ENCODE measurements around the gene CEACAM16.
"Not testable (repeated sequence)": the region's sequence is repeated elsewhere in the genome, so short reads cannot be mapped to it uniquely, and the experiment has no call there.

CEACAM16 gene

DNA sequence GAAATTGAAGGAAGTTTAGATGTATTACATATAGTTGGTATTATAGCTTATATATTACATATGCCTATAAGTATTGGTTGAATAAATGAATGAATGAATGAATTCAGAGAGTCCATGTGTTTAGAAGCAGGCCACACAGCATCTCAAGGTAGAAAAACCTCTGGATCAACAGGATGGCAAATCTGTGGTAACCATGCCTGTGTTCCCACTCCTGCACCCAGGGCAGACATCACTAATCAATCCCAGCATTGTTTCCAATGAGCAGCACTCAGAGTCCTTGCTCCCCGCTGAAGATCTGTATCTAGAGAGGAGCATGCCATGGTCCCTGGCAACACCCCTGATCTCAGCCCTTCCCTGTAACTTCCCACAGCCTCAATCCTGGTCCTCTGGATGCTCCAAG is 26.7 kb upstream of the CEACAM16 start:
- Histone ChIP-seq H3K4me1 (peaks cover 4 to 9% (median 8%) of the 10 kb centered on the region in 10 experiments; a peak in 19 of 20 replicates), H3K27ac (no peak overlapping the region), H3K4me3 (no peak overlapping the region), H3K9me3 (replicated peaks in 1 of 11) (peaks cover 0 to 8% (median 0%) of the 10 kb centered on the region in 11 experiments; a peak in 4 of 22 replicates), H3K9ac (no peak overlapping the region), H3K36me3 (no peaks in the 10 kb centered on the region), H3K27me3 (no peaks in the 10 kb centered on the region), H4K20me1 (no peaks in the 10 kb centered on the region), H3K4me2 (no peak overlapping the region)
- no peak for TF ChIP-seq Cebpa-rat (IDR thresholded peaks at IDR 0.05)

DNA sequence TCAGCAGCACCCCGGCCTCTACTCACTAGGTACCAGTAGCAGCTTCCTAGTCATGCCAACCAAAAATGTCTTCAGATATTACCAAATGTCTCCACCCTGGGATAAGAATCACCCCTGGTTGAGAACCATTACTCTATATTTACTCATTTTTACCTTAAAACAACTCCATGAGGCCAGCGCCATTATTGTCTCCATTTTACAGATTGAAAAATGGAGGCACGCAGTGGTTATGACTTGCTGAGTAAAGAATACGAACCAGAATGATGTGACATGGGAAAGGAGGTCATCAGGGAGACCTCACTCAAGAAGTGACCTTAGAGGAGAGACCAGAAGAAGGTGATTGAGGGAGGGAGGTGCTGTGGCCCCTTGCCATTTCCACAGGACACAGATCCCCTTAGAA is 25.4 kb upstream of the CEACAM16 start:
- H3K36me3 ChIP-seq, result no peaks in the 10 kb centered on the region
- TF ChIP-seq Cebpa-rat (IDR thresholded peaks at IDR 0.05), result no peak
- H3K9ac ChIP-seq, result no peak overlapping the region
- H3K4me1 ChIP-seq, result peaks cover 10 to 18% (median 13%) of the 10 kb centered on the region in 10 experiments; a peak in 19 of 20 replicates
- no peak overlapping the region for H3K4me2 ChIP-seq
- H3K27ac ChIP-seq, result no peak overlapping the region
- peaks cover 0 to 8% (median 0%) of the 10 kb centered on the region in 11 experiments; a peak in 4 of 22 replicates for H3K9me3 ChIP-seq (replicated peaks in 1 of 11)
- no peaks in the 10 kb centered on the region for H4K20me1 ChIP-seq
- no peak overlapping the region for H3K4me3 ChIP-seq
- H3K27me3 ChIP-seq, result no peaks in the 10 kb centered on the region

DNA sequence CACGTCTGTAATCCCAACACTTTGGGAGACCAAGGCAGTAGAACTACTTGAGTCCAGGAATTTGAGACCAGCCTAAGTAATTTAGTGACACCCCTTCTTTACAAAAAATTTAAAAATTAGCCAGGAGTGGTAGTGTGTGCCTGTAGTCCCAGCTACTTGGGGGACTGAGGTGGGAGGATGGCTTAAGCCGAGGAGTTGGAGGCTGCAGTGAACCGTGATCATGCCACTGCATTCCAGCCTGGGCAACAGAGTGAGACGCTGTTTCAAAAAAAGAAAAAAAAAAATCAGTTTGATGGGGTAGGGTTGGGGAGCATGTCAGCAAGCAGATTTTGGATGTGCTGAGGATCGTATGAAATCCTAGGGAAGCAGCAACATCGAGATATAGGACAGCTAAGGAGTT is 23.4 kb upstream of the CEACAM16 start:
- no peak overlapping the region for H3K27ac ChIP-seq
- H3K4me2 ChIP-seq, result no peak overlapping the region
- H3K4me3 ChIP-seq, result no peak overlapping the region
- H3K9me3 ChIP-seq (replicated peaks in 1 of 11), result peaks cover 0 to 8% (median 0%) of the 10 kb centered on the region in 11 experiments; a peak in 4 of 22 replicates
- H3K4me1 ChIP-seq, result peaks cover 10 to 18% (median 13%) of the 10 kb centered on the region in 10 experiments; a peak in 19 of 20 replicates
- no peak overlapping the region for H3K9ac ChIP-seq
- no peak for TF ChIP-seq Cebpa-rat (IDR thresholded peaks at IDR 0.05)
- H3K36me3 ChIP-seq, result no peaks in the 10 kb centered on the region
- H3K27me3 ChIP-seq, result no peaks in the 10 kb centered on the region
- H4K20me1 ChIP-seq, result no peaks in the 10 kb centered on the region

DNA sequence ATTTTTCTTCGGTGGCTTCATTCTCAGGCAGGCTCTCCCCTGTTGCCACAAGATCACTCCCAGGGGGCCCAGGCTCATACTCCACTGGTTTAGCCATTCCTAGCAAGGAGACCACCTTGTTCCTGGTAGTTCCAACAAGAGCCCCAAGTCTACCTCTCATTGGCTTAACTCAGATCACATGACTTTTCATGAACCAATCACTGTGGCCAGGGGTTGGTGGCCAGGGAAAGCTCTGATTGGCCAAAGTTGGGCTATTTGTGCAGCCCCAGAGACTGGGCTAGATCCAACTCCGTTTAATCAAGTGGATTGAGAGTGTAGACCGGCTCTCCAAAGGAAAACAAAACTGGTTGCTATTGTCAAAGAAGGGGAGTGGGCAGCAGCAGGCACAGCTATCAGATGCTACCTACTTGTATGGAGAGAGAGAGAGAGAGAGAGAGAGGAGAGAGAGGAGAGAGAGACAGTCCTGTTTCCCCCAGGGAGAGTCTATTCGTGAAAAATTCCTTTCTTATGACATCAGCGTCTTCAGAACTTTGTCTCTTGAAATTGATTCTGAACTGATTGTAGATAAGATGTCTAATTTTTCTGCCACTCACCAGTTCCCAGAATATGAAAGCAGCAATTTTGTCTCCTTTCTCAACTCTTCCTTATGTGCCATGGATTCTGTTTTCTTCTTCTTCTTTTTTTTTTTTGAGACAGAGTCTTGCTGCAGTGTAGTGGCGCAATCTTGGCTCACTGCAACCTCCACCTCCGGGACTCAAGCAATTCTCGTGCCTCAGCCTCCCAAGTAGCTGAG is 21.7 kb upstream of the CEACAM16 start:
- Histone ChIP-seq H3K9ac (no peak overlapping the region), H3K36me3 (no peaks in the 10 kb centered on the region), H3K4me1 (peaks cover 12 to 21% (median 15%) of the 10 kb centered on the region in 10 experiments; a peak in 19 of 20 replicates), H4K20me1 (no peaks in the 10 kb centered on the region), H3K9me3 (replicated peaks in 1 of 11) (peaks cover 0 to 5% (median 0%) of the 10 kb centered on the region in 11 experiments; a peak in 2 of 22 replicates), H3K4me3 (no peak overlapping the region), H3K27me3 (no peaks in the 10 kb centered on the region), H3K27ac (0 out of 22 replicates have a peak overlapping the region, but pooled peaks of 2 of the 11 experiments have one; percentile 9 to 10), H3K4me2 (peak overlapping the region; percentile 4 to 49 (median 45); a peak in 20 of 22 replicates)
- TF ChIP-seq Cebpa-rat (IDR thresholded peaks at IDR 0.05), result peak in 1 of 11 experiments; percentile 55; a peak in 1 of 22 replicates

DNA sequence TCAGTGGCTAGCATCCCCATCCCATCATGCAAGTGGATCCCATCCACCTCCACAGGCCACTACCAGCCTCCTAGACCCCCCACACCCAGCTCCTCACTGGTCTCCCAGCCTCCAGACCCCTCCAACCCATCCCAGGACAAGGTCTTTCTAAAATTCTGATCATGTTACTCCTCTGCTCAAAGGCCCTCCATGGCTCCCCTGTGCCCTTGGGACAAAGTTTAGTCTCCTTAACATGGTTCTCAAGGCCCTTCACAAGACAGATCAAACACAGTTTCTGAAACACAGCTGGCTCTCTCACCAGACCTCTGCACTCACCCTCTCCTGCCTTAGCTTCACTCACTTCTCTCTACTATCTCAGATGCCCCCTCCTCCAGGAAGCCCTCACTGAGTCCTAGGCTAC is 18.4 kb upstream of the CEACAM16 start:
- Histone ChIP-seq H3K9ac (no peak overlapping the region), H3K4me3 (no peak overlapping the region), H4K20me1 (no peaks in the 10 kb centered on the region), H3K36me3 (no peaks in the 10 kb centered on the region), H3K27ac (no peak overlapping the region), H3K4me2 (no peak overlapping the region), H3K27me3 (no peaks in the 10 kb centered on the region), H3K9me3 (replicated peaks in 1 of 11) (no peaks in the 10 kb centered on the region), H3K4me1 (peaks cover 20 to 55% (median 41%) of the 10 kb centered on the region in 10 experiments)
- TF ChIP-seq Cebpa-rat (IDR thresholded peaks at IDR 0.05), result no peak

DNA sequence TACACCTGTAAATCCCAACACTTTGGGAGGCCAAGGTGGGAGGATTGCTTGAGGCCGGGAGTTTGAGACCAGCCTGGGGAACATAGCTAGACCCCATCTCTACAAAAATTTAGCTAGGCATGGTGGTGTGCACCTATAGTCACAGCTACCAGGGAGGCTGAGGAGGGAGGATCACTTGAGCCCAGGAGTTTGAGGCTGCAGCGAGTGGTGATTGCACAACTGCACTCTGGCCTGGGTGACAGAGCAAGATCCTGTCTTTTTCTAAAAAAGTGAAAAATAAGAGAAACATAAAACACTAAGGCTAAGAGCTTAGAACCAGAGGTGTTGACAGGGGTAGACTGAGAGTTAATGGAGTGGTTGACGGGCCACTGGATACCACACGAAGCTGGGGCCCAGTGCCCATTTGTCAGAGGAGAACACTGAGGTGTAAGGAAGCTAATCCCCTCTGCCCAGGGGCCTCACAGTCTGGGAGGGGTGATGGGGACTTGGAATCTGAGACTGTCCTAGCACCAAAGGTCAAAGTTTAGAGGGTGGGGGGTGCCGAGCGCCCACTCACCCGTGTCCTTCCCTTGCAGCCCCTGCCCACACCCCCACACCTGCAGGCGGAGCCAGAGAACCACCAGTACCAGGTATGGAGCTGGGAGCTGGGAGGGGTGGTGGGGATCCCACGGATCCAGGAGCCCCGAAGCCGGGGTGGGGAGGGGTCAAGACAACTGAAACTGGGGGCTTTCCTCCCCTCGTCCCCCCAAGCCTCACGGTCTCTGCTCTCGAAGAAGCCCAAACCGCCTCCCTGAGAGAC is 16.8 kb upstream of the CEACAM16 start:
- H3K4me1 ChIP-seq, result peaks cover 20 to 63% (median 49%) of the 10 kb centered on the region in 10 experiments
- no peak overlapping the region for H3K9ac ChIP-seq
- no peak overlapping the region for H3K4me3 ChIP-seq
- H3K4me2 ChIP-seq, result peak overlapping the region in 4 of 11 experiments; percentile 24 to 93 (median 82); a peak in 9 of 22 replicates
- H4K20me1 ChIP-seq, result no peaks in the 10 kb centered on the region
- no peaks in the 10 kb centered on the region for H3K9me3 ChIP-seq (replicated peaks in 1 of 11)
- TF ChIP-seq Cebpa-rat (IDR thresholded peaks at IDR 0.05), result peak in 2 of 11 experiments; percentile 8 to 27; a peak in 1 of 22 replicates
- no peaks in the 10 kb centered on the region for H3K27me3 ChIP-seq
- no peak overlapping the region for H3K27ac ChIP-seq
- no peaks in the 10 kb centered on the region for H3K36me3 ChIP-seq

DNA sequence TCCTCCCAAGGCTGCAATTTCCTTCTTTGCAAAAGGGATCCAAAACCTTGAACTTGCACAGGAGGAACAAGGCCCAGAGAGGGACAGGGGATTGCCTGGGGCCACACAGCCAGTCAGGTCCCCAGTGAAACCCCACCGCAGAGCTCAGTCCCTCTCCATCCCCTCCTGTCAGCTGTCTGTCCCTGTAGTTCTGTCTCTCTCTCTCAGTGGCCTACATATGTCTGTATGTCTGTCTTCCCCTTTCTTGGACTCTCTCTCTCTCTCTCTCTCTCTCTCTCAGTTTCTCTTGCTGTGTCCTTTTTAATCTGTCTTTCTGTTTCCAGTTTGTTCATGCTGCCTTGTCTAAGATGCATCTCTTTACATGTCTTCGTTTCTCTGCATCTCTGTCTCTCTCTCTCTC is 16.1 kb upstream of the CEACAM16 start:
- Histone ChIP-seq H3K27me3 (no peaks in the 10 kb centered on the region), H3K36me3 (no peaks in the 10 kb centered on the region), H3K4me1 (peaks cover 16 to 63% (median 49%) of the 10 kb centered on the region in 10 experiments), H3K9ac (no peak overlapping the region; a peak in 1 of 22 replicates), H3K4me3 (no peak overlapping the region), H4K20me1 (no peaks in the 10 kb centered on the region), H3K27ac (peak overlapping the region in 1 of 11 experiments; percentile 85; a peak in 1 of 22 replicates), H3K9me3 (replicated peaks in 1 of 11) (no peaks in the 10 kb centered on the region), H3K4me2 (peak overlapping the region in 5 of 11 experiments; percentile 36 to 93 (median 77); a peak in 9 of 22 replicates)
- no peak for TF ChIP-seq Cebpa-rat (IDR thresholded peaks at IDR 0.05)

DNA sequence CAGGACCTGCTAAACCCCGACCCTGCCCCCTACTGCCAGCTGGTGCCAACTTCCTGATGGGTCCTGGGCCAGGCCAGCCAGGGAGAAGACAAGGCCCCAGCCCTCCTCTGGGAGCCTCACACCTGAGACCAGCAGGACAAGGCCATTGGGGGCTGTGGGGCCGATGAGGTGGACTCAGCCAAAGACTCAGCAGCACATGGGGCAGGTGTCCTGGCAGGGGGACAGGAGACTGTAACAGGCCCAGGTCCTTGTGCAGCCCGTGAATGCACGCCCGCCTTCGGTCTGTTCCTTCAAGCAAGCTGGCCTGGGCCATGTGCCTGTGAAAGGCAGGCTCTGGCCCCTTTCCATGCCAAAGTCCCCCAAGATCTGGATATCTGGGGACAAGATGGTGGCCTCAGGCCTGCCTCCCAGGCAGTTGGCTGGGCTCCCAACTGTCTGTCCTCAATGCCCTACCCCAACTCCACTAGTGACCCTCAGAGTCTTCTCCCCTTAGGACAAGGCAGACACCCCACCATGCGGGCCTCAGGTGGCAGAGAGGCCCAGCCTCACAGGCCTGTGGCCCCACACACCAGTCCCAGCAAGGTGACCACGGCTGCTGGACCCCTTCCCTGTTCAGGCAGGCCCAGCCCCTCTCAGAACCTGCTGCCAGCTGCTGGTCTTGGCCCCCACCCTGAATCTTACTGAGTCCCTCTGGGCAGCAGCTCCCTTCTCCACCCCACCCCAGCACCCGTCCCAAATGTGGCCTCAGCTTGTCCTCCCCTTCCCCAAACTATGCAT is 15.3 kb upstream of the CEACAM16 start:
- Histone ChIP-seq H4K20me1 (no peaks in the 10 kb centered on the region), H3K36me3 (no peaks in the 10 kb centered on the region), H3K9me3 (replicated peaks in 1 of 11) (no peaks in the 10 kb centered on the region), H3K27ac (peak overlapping the region in 7 of 11 experiments; percentile 4 to 85 (median 25); a peak in 11 of 22 replicates), H3K9ac (peak overlapping the region in 1 of 11 experiments; percentile 37; a peak in 2 of 22 replicates), H3K27me3 (no peaks in the 10 kb centered on the region), H3K4me3 (no peak overlapping the region), H3K4me1 (peaks cover 16 to 68% (median 53%) of the 10 kb centered on the region in 10 experiments), H3K4me2 (peak overlapping the region in 5 of 11 experiments; percentile 36 to 93 (median 77); a peak in 10 of 22 replicates)
- TF ChIP-seq Cebpa-rat (IDR thresholded peaks at IDR 0.05), result no peak

DNA sequence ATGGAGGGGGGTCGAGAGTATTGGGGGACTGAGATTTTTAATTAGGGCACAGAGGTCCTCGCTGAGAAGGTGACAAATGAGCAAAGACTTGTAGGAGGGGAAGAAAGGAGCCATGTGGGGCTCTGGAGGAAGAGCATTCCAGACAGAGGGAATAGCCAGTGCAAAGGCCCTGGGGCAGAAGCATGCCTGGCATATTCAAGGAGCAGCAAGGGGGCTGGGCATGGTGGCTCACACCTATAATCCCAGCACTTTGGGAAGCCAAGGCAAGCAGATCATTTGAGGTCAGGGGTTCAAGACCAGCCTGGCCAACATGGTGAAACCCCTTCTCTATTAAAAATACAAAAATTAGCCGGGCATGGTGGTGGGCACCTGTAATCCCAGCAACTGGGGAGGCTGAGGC is 14.6 kb upstream of the CEACAM16 start:
- not testable (repeated sequence) for H3K9me3 ChIP-seq (replicated peaks in 1 of 11); H3K36me3 ChIP-seq; H3K4me3 ChIP-seq; H4K20me1 ChIP-seq; H3K27me3 ChIP-seq
- H3K4me1 ChIP-seq, result peaks cover 16 to 75% (median 57%) of the 10 kb centered on the region in 10 experiments
- H3K9ac ChIP-seq, result peak overlapping the region in 1 of 11 experiments; percentile 65; a peak in 2 of 22 replicates
- H3K27ac ChIP-seq, result peak overlapping the region in 6 of 11 experiments; percentile 17 to 85 (median 70); a peak in 10 of 22 replicates
- peak overlapping the region in 9 of 11 experiments; percentile 55 to 93 (median 78); a peak in 17 of 22 replicates for H3K4me2 ChIP-seq

Measured in BLaER1 treated with 17β-estradiol and CSF1 and Interleukin-3, amounts not matched to agents 10 nM and 100 nM (cell line).